Mucosa of rectum (tissue), 2 donors: ENCODE data around the gene CELSR1.
"Not testable (repeated sequence)": the region's sequence is repeated elsewhere in the genome, so short reads cannot be mapped to it uniquely, and the experiment has no call there.

Experiments
- H3K27ac ChIP-seq, 2 donors: one replicate each; pipeline ENCODE4 v1.7.0; 2013; ENCODE audit warnings: inconsistent platforms in 2 of 2, low read depth in 2 of 2, low read length in 2 of 2
- H3K27me3 ChIP-seq, 2 donors: one replicate each; pipeline ENCODE4 v1.7.0; 2013; ENCODE audit warnings: low read length in 2 of 2; ENCODE audit not compliant: control insufficient read depth in 2 of 2, insufficient read depth in 2 of 2
- H3K36me3 ChIP-seq, 2 donors: one replicate each; pipeline ENCODE4 v1.7.0; 2013; ENCODE audit warnings: low read length in 2 of 2; ENCODE audit not compliant: control insufficient read depth in 2 of 2, insufficient read depth in 2 of 2
- H3K4me1 ChIP-seq, 2 donors: one replicate each; pipeline ENCODE4 v1.7.0; 2013; ENCODE audit warnings: low read length in 2 of 2, mild to moderate bottlenecking in 1 of 2; ENCODE audit not compliant: control insufficient read depth in 2 of 2, insufficient read depth in 2 of 2
- H3K4me3 ChIP-seq, 2 donors: one replicate each; pipeline ENCODE4 v1.7.0; 2013; ENCODE audit warnings: low read length in 2 of 2
- H3K9ac ChIP-seq, 2 donors: one replicate each; pipeline ENCODE4 v1.7.0; 2013; ENCODE audit warnings: low read length in 2 of 2, low read depth in 1 of 2, mild to moderate bottlenecking in 1 of 2
- H3K9me3 ChIP-seq, 2 donors: one replicate each; pipeline ENCODE4 v1.7.0; 2013; ENCODE audit warnings: low read length in 2 of 2; ENCODE audit not compliant: control insufficient read depth in 2 of 2
- donor health status: healthy.
- donor health status: Normal muscosa, but diverticular disease.

CELSR1 gene

GRCh38 chr22:46408568-46409506 is 128.6 kb downstream of the CELSR1 start:
- Histone ChIP-seq H3K27me3 (no peaks in the 10 kb centered on the region), H3K27ac (no peak overlapping the region), H3K9ac (no peak overlapping the region), H3K4me3 (no peak overlapping the region), H3K9me3 (no peaks in the 10 kb centered on the region), H3K4me1 (no peaks in the 10 kb centered on the region), H3K36me3 (no peaks in the 10 kb centered on the region)

DNA sequence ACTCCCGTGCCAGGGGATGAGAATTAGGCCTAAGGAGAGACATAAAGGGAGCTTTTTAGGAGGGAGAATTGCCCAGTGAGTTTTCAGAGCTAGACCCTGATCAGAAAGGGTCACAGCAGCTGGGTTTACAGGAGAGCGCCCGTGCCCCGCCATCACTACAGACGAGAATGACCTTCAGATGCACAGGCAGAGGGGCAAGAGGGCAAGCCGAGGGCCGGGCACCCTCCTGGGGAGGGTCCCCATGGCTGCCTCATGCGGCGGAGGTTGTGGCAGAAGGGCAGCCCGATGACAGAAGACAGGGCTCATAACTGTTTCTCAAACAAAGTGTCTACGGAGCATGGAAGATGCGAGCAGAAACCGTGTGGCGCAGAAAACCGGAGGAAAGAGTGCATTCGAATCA is 129.7 kb downstream of the CELSR1 start:
- no peaks in the 10 kb centered on the region for H3K4me1 ChIP-seq
- H3K27ac ChIP-seq = no peak overlapping the region
- no peak overlapping the region for H3K9ac ChIP-seq
- H3K4me3 ChIP-seq = no peak overlapping the region
- no peaks in the 10 kb centered on the region for H3K36me3 ChIP-seq
- no peaks in the 10 kb centered on the region for H3K27me3 ChIP-seq
- no peaks in the 10 kb centered on the region for H3K9me3 ChIP-seq

- H3K27ac ChIP-seq = no peak overlapping the region
- no peaks in the 10 kb centered on the region for H3K36me3 ChIP-seq
- H3K9me3 ChIP-seq = no peaks in the 10 kb centered on the region
- no peaks in the 10 kb centered on the region for H3K4me1 ChIP-seq
- no peaks in the 10 kb centered on the region for H3K27me3 ChIP-seq
- no peak overlapping the region for H3K4me3 ChIP-seq
- no peak overlapping the region for H3K9ac ChIP-seq
Measured at GRCh38 chr22:46406791-46407190, 130.6 kb downstream of the CELSR1 start.

DNA sequence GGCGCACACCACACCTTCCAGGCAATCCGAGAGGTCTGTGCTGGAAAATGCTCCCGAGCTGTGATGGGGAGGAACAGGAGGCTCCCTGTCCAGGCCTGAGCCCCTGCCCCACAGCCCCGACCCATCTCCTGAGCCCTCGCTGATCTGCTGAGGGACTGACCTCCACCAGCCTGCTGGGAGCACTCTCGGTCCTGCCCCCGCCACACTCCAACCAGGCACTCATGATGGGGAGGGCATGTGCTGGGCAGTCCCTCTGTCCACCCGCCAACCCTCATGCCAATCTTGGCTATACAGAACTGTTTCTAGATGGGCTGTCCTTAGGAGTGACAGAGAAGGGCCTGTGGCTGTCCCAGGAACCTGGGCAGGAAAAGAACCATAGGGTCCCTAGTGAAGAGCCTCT is 131.1 kb downstream of the CELSR1 start:
- H3K4me3 ChIP-seq = no peak overlapping the region
- no peaks in the 10 kb centered on the region for H3K9me3 ChIP-seq
- H3K9ac ChIP-seq = no peak overlapping the region
- H3K4me1 ChIP-seq = no peaks in the 10 kb centered on the region
- no peaks in the 10 kb centered on the region for H3K36me3 ChIP-seq
- H3K27me3 ChIP-seq = no peaks in the 10 kb centered on the region
- H3K27ac ChIP-seq = no peak overlapping the region

- H3K27me3 ChIP-seq = no peaks in the 10 kb centered on the region
Measured at GRCh38 chr22:46405901-46406300, 131.5 kb downstream of the CELSR1 start.

DNA sequence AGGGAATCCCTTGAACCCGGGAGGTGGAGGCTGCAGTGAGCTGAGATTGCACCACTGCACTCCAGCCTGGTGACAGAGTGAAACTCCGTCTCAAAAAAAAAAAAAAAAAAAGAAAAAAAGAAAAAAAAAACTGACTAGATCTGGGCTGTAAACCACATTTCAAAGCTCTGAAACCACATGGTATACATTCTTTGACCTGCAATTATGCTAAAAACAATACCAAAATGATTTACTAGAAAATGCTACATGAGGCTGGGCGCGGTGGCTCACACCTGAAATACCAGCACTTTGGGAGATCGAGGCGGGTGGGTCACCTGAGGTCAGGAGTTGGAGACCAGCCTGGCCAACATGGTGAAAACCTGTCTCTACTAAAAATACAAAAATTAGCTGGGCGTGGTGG is 133.5 kb downstream of the CELSR1 start:
- not testable (repeated sequence) for H3K27ac ChIP-seq, H3K36me3 ChIP-seq, H3K4me3 ChIP-seq, H3K27me3 ChIP-seq, H3K9ac ChIP-seq, H3K9me3 ChIP-seq, H3K4me1 ChIP-seq

More at GRCh38 chr22:46405901-46406300, 131.5 kb downstream of the CELSR1 start:
- Histone ChIP-seq H3K4me3 (no peak overlapping the region), H3K27ac (no peak overlapping the region), H3K9me3 (no peaks in the 10 kb centered on the region), H3K4me1 (no peaks in the 10 kb centered on the region), H3K9ac (no peak overlapping the region), H3K36me3 (no peaks in the 10 kb centered on the region)

DNA sequence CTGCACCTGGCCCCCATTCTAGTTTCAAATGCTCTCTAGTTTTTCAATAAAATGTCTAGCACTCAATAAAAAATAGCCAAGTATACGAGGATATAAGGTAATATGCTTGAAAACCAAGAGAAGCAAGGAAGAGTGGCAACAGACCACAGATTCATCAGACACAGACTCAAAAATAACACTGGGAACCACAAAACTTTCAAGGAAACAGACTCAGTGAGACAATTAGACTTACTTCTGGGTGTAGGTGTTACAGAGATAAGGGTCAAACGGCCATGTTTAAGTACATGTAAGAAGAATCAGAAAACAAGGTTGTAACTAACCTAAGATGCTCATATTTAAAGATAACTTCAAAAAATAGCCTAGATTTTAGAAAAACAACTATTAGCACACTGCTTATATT is 134.9 kb downstream of the CELSR1 start:
- H3K27ac ChIP-seq = no peak overlapping the region
- no peaks in the 10 kb centered on the region for H3K4me1 ChIP-seq
- H3K9me3 ChIP-seq = no peaks in the 10 kb centered on the region
- no peaks in the 10 kb centered on the region for H3K36me3 ChIP-seq
- H3K27me3 ChIP-seq = no peaks in the 10 kb centered on the region
- no peak overlapping the region for H3K9ac ChIP-seq
- H3K4me3 ChIP-seq = no peak overlapping the region

DNA sequence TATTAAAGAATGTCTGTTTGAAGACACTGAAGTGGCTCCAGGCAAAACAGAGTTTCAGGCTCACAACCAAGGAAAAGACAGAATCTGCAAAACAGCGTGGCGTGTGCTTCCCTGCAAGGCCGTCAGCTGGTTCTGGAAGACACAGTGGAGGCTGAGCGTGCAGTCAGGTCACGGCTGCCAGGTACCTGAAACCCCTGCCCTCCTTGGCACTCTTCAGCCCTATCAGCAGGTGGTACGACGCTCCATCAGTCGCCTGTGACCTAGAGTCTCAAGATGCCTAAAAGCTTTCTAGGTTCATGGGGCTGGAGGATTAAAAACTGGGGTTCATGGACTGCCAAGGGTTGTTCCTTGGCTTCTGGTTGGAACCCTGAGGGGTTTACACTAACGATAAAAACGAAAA is 136.1 kb downstream of the CELSR1 start:
- no peaks in the 10 kb centered on the region for H3K27me3 ChIP-seq
- no peak overlapping the region for H3K4me3 ChIP-seq
- no peak overlapping the region for H3K9ac ChIP-seq
- no peak overlapping the region for H3K27ac ChIP-seq
- no peaks in the 10 kb centered on the region for H3K4me1 ChIP-seq
- no peaks in the 10 kb centered on the region for H3K9me3 ChIP-seq
- H3K36me3 ChIP-seq = no peaks in the 10 kb centered on the region

DNA sequence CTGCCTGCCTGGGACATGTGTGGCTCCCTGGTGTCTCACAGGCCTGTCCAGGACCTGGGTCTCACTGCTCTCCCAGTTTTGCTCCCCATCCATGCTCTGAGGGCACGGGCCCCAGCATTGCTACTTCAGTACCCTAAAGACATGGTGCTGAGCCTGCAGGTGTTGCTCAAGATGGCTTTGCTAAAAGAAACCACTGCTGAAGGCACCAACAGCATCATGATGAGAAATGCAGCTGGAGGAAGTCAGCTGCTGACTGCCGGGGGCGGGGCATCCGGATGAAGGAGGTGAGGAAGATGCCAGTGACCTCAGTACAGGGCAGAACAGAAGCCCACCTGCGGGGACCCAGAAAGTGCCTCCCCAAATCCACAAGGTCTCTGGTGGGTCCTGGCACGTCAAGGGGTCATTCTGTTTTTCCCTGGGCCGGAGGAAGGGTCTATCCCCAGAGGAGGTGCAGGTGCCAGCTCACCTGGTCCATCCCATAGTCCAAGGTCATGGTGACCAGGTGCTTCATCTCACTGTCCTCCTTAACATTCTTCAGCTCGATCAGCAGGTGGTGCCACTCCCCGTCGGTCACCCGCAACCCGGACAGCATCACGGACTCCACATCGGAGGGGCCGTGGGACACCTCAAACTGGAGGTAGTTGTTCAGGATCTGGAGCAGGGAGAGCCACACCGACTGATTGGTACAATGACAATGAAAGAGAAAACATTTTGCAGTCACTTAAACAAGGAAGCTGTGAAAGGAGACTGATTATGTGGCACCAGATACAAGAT is 138.0 kb downstream of the CELSR1 start:
- no peak overlapping the region for H3K9ac ChIP-seq

DNA sequence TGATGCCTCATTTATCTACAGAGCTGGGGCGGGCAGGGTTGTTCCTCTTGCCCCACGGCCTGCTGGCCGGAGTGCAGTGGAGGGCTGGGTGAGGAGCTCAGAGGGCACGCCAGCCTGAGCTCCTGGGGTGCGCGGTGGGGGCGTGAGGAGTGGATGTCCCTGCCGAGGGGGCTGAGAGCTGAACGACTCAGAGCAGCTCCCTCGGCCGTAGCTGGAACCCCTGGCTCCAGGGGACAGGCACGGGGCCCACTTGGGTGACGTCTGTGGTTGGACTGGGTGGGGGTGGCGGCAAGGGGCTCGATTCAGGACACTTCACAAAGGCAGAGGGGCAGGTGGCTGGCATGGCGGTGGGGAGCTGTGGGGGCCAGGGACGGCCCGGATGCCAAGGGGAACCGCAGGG is 139.5 kb downstream of the CELSR1 start:
- Histone ChIP-seq H3K36me3 (no peaks in the 10 kb centered on the region), H3K4me1 (no peaks in the 10 kb centered on the region), H3K4me3 (no peak overlapping the region), H3K27me3 (no peaks in the 10 kb centered on the region), H3K9ac (no peak overlapping the region), H3K9me3 (no peaks in the 10 kb centered on the region), H3K27ac (no peak overlapping the region)

More for the DNA sequence above, 138.0 kb downstream of the CELSR1 start:
- no peaks in the 10 kb centered on the region for H3K4me1 ChIP-seq
- no peak overlapping the region for H3K4me3 ChIP-seq
- H3K36me3 ChIP-seq = no peaks in the 10 kb centered on the region
- H3K27me3 ChIP-seq = no peaks in the 10 kb centered on the region
- H3K9me3 ChIP-seq = no peaks in the 10 kb centered on the region
- no peak overlapping the region for H3K27ac ChIP-seq
